DMS 273 treated with DMSO at 0.1 percent for 48 hours (cell line): ENCODE data around the gene DLG2.
"Not testable (repeated sequence)": the region's sequence is repeated elsewhere in the genome, so short reads cannot be mapped to it uniquely, and the experiment has no call there.

Source experiments
- DNase-seq: peaks from one replicate; lab custom pipeline; 2025; lab: John Stamatoyannopoulos, UW

Gene DLG2

DNA sequence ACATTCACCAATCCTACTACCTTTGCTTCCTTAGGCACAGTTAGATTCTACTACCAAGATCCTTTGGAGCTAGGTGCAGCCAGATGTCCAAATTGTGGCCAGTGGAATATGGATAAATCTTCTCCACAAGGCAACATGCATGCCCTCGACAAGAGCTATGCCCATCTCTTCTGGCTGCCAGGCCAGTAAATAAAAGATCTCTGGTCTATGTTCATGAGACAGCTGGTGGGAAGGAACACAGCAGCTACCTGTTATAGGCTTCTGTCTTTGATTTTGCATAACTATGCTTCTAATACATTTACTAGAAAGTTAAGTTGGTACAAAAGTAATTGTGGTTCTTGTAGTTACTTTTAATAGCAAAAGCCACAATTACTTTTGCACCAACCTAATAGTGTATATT is 182.7 kb downstream of the DLG2 start:
- DNase-seq: no peak

- no peak for DNase-seq
These were observed 186.9 kb downstream of the DLG2 start for GRCh38 chr11:85440273-85440672.

DNA sequence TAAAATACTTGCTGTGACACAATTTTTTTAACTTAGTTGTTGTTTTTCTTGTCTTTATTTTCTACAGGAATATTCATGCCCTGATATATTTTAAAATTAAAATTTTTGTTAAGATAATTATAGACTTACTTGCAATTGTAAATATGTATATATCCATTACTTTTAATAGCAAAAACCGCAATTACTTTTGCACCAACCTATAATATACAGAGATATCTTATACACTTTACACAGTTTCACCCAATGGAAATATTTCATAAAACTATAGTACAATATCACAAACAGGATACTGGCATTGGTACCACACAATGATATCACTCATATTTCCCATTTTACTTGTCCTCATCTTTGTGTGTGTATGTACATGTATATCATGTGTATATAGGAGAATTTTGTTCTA is 188.8 kb downstream of the DLG2 start:
- no peak for DNase-seq

DNA sequence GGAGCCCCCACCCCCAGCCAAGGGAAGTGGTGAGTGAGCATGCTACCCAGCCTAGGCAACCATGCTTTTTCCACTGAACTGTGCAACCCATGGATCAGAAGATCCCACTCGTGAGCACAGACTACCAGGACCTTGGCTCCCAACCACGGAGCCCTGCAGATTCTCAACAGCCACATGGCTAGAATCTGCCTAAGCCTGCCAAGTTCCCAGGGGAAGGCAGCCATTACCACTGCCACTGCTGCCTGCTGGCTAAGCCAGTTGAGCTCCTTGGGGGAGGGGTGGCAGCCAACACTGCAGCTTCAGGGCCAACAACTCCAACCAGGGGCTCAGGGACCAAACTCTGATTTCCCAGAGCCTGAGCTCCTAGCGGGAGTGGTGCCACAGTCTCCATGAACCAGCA is 195.8 kb downstream of the DLG2 start:
- DNase-seq: no peak

DNA sequence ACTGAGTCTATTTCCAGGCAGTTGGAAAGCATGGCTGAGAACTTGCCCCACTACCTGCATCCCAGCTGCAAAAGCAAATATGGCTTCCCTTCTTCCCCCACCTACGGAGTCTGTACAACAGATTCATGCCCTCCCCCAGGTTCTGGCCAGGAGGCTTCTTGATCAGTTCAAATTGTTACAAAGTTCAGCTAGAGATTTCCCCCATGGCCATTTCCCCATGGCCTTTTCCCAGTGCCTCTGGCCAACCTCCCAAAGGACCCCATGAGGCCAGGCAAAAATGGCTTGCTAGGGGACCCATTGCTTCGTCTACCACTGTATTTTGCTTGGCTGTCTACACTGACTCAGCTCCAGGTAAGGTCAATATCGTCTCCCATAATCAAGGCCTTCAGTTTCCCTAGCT is 203.3 kb downstream of the DLG2 start:
- no peak for DNase-seq

- DNase-seq: no peak
These were observed 203.8 kb downstream of the DLG2 start for GRCh38 chr11:85423316-85423715.

DNA sequence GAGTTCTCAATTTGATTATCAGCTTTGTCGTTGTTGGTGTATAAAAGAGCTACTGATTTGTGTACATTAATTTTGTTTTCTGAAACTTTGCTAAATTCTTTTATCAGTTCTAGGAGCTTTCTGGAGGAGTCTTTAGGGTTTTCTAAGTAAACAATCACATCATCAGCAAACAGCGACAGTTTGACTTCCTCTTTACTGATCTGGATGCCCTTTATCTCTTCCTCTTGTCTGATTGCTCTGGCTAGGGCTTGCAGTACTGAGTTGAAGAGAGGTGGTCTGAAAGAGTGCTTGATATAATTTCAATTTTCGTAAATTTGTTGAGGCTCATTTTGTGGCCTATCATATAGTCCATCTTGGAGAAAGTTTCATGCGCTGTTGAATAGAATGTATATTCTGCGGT is 213.0 kb downstream of the DLG2 start:
- DNase-seq: no peak

DNA sequence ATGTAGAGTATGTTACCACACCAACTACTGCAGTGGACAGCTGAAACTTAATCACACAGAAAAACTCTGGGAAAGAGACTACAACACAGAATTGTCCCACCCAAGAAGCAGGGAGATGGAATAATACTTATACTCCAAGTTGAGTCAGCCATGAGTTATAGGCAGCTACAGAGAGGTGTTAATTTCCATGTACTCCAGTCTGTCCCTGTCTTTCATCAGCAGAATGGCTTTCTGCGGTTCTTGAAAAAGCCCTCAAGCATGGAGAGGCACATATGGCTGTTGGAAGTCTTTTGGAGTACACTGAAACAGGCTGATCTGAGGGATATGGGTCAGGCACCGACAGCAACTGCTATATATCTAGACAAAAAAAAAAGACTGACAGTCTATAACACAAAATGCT is 219.5 kb downstream of the DLG2 start:
- no peak for DNase-seq

- no peak for DNase-seq
These were observed 220.3 kb downstream of the DLG2 start for GRCh38 chr11:85406841-85407240.

DNA sequence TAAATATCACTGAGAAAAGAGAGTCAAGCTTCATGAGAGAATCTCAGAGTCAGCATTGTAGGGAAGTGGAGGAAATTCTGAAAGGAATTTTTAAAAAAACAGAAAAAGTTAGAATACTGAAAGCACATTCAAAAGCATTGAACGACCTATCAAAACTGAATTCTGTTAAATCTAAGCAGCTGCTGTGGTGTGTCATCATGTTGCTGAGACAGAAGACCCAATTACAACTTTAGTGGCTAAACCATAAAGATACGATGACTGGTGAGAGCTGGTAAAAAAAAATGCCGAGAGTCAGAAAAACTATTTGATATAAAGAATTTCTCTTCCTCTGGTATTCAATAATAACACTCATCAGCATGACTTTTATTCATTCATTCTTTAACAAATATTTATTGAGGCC is 220.8 kb downstream of the DLG2 start:
- DNase-seq: no peak

GRCh38 chr11:85395515-85396055 is 231.6 kb downstream of the DLG2 start:
- not testable (repeated sequence) for DNase-seq

DNA sequence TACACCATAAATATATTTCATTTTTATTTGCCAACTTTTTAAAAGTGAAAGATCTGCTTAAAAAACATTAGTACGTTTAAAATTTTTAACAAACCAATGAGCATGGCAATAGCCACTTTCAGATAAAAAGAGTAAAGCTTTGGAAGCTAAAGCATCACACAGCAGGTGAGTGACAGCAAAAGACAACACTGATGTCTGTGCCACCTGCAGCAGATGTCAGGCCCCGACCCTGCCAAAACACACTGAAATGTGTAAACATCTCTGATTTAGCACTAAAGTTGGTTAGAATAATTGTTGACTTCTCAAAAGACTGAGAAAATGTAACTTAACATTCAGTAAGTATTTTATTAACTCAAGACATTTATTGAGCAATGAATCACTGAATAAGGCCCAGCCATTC is 232.9 kb downstream of the DLG2 start:
- no peak for DNase-seq

DNA sequence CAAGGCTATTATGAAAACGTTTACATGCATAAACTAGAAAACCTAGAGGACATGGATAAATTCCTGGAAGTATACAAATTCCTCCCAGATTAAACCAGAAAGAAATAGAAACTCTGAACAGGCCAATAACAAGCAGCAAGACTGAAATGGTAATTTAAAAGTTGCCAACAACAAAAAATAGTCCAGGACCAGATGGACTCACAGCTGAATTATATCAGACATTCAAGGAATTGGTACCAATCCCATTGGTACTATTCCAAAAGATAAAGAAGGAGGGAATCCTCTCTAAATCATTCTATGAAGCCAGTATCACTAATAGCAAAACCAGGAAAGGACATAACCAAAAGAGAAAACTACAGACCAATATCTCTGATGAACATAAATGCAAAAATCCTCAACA is 236.0 kb downstream of the DLG2 start:
- no peak for DNase-seq

GRCh38 chr11:85385547-85385946 is 241.6 kb downstream of the DLG2 start:
- no peak for DNase-seq

DNA sequence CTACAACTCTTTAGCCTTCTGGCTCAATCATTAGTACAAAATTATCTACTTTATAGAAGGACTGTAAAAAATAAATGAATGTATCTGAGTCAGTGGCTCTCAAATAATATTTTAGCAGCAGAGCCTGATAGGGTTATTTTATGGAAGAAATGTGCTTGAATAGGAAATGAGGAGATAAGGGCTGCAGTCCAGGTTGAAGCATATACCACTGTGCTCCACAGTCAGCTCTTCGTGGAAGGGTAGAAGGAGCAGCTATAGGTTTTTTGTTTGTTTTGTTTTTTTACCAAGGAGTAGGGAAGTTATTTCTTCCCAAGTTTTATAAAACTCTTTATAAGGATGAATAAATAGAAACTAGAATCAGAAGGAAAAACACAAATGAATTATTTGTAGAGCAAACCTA is 242.0 kb downstream of the DLG2 start:
- no peak for DNase-seq

DNA sequence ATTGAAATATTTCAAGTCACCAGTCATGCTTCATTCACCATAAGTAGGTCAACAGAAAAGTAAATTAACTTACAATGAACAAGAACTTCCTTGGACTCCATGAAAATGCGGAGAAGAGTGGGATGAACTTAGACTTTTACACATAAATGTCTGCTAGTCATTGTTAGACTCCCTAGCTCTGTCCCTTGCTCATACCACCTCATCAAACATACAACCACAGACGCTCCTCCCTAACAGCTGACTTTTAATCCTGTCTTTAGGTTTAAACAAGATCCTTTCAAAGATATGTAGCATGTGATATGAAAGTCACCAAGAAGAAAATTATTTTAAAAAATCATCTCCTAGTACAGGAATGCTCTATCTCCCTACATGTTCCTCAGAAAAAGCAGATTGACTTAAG is 248.1 kb downstream of the DLG2 start:
- DNase-seq: no peak

GRCh38 chr11:85377901-85378300 is 249.2 kb downstream of the DLG2 start:
- no peak for DNase-seq

DNA sequence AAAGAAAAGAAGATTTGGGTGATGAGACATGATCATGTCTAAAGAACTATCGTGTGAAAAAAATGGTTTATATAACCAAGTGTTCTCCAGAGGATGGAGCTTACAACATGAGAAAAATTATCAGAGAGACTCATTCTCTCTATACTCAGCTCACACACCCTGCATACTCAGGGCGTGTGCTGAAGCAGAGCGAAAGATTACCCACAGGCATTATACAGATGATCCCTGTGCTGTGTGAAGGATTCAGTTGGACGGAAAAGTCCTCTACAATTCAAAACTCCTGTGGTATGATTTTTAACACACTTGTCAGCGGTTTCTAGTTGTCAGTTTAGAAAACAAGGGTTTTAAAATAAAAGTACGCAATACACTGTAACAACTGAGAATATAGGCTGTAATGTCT is 267.3 kb downstream of the DLG2 start:
- no peak for DNase-seq

DNA sequence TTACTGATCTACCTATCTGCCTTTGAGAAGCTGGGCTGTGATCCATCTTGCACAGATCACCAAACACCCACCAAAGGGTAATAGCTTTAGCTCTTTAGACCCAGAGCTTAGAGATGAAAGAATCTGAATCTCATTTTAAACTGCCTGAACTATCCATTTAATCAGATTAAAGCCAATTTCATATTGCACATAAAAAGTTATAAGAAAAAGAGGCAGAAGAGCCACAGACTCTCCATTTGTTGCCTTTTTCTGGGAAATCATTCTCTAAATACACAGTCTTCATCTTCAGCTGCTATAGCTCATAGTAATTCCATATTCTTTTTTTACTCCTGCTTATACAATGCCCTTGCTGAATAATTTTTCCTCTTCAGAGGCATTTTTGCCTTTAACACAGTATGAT is 271.2 kb downstream of the DLG2 start:
- DNase-seq: no peak

DNA sequence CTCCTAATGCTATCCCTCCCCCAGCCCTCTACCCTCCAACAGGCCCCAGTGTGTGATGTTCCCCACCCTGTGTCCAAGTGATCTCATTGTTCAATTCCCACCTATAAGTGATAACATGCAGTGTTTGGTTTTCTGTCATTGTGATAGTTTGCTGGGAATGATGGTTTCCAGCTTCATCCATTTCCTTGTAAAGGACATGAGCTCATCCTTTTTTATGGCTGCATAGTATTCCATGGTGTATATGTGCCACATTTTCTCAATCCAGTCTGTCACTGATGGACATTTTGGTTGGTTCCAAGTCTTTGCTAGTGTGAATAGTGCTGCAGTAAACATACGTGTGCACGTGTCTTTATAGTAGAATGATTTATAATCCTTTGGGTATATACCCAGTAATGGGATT is 277.6 kb downstream of the DLG2 start:
- not testable (repeated sequence) for DNase-seq

- no peak for DNase-seq
These were observed 278.2 kb downstream of the DLG2 start for GRCh38 chr11:85348945-85349344.

- no peak for DNase-seq
These were observed 279.9 kb downstream of the DLG2 start for GRCh38 chr11:85347291-85347690.

- DNase-seq: no peak
These were observed 280.7 kb downstream of the DLG2 start for GRCh38 chr11:85346484-85346883.

DNA sequence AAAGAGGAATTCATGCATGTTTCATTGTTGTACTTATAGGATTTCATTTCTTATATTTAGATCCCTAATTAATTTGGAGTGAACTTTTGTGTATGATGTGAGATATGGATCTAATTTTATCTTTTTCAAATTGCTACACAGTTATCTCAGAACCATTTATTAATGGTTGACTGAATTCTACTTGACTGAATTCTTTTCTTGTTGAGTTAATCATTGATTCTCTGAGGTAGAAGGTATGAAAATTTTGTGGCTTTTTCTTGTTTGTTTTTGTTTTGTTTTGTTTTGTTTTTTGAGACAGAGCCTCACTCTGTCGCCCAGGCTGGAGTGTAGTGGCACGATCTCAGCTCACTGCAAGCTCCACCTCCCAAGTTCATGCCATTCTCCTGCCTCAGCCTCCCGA is 286.3 kb downstream of the DLG2 start:
- DNase-seq: not testable (repeated sequence)

GRCh38 chr11:85318573-85318972 is 308.6 kb downstream of the DLG2 start:
- no peak for DNase-seq
